GM12873 (cell line): ENCODE data around the gene TUBA4A.

ENCODE experiments used
- TF ChIP-seq, protein P1 (sequence below): IDR thresholded peaks from 2 replicates; pipeline ENCODE4 v1.5.1; 2012; ENCODE audit warnings: low read depth, mild to moderate bottlenecking, moderate library complexity, low read length, control low read depth; ENCODE audit not compliant: insufficient read depth; ENCODE audit errors: missing control alignments

The TUBA4A gene

GRCh38 chr2:219206328-219207133 is 47.2 kb downstream of the TUBA4A start, which contains the start of gene ZFAND2B:
Gene ZFAND2B, plus strand, starts transcription at chr2:219206782. Its CDS starts 206 bp downstream, at chr2:219206988.
- TF ChIP-seq, protein P1, sequence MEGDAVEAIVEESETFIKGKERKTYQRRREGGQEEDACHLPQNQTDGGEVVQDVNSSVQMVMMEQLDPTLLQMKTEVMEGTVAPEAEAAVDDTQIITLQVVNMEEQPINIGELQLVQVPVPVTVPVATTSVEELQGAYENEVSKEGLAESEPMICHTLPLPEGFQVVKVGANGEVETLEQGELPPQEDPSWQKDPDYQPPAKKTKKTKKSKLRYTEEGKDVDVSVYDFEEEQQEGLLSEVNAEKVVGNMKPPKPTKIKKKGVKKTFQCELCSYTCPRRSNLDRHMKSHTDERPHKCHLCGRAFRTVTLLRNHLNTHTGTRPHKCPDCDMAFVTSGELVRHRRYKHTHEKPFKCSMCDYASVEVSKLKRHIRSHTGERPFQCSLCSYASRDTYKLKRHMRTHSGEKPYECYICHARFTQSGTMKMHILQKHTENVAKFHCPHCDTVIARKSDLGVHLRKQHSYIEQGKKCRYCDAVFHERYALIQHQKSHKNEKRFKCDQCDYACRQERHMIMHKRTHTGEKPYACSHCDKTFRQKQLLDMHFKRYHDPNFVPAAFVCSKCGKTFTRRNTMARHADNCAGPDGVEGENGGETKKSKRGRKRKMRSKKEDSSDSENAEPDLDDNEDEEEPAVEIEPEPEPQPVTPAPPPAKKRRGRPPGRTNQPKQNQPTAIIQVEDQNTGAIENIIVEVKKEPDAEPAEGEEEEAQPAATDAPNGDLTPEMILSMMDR = peak; percentile 12

DNA sequence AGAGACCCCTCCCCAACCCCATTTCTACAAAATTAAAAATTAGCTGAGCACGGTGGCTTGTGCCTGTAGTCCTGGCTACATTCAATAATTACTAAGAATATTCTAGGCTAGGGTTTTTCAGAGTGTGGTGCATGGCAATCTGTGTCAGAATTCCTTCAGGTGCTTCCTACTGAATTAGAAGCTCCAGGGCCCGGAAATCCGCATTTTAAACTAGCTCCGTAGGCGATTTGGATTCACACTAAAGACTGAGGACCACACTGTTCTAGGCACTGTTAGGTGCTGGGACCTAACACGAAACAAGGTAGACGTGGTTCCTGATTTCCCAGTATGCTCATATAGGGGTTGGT is 47.8 kb downstream of the TUBA4A start:
- TF ChIP-seq, protein P1 = no peak

DNA sequence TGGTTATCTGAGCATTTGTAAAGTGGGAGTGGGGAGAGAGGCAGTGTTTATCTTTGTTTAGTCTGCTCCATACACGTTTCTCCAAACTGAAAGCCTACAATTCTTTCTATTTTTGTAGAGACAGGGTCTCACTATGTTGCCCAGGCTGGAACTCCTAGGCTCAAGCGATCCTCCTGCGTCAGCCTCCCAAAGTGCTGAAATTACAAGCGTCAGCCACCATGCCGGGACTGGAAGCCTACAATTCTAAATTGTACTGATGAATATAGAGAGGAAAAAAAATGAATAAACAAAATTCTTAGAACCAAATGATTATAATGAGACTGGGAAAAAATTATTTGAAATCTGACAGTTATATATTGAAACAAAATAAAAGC is 48.6 kb downstream of the TUBA4A start:
- TF ChIP-seq, protein P1 = no peak

DNA sequence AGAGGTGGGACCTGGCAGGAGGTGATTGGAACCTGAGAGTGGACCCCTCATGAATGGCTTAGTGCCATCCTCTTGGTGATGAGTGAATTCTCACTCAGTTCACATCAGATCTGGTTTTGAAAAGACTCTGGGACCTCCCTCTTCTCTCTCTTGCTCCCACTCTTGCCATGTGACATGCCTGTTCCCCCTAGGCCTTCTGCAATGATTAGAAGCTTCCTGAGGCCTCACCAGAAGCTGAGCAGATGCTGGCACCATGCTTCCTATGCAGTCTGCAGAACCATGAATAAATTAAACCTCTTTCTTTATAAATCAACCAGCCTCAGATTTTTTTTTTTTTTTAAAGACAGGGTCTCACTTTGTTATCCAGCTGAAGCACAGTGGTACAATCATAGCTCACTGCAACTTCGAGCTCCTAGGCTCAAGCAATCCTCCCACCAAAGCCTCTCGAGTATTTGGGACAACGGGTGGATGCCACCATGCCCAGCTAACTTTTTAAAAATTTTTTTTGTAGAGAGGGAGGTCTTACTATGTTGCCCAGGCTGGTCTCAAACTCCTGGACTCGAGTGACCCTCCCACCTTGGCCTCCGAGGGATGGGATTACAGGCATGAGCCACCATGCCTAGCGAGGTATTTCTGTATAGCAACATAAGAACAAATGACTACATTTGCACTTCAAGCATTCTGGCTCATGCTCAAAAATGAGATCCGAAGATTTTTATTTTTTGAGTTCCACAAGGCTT is 49.1 kb downstream of the TUBA4A start:
- TF ChIP-seq, protein P1 = no peak
